ENCODE data around the gene TCP11.

TCP11 gene

DNA sequence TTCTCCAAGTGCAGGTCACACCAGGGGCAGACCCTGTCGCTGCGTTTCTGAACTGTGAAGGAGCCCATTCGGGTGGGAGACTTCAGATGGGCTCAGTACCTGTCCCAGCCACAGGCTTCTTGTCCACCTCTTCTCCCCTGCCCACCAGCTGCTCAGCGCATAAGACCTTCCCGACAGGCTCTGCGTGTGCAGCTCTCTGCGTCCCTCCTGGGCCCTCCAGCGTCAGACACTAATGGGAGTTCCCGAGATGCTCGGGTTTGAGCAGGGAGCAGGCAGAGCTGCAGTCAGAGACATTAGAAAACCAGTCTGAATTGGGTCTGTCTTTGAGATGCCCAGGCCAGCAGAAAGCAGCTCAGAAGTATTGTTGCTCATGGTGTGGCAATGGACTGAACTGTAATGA is 50.4 kb downstream of the TCP11 start:
- DNase-seq, result no peak

- DNase-seq, result peak; percentile 96
Measured at GRCh38 chr6:35089935-35090505, 51.1 kb downstream of the TCP11 start.

GRCh38 chr6:35089216-35089934 is 51.8 kb downstream of the TCP11 start:
- no peak for DNase-seq

DNA sequence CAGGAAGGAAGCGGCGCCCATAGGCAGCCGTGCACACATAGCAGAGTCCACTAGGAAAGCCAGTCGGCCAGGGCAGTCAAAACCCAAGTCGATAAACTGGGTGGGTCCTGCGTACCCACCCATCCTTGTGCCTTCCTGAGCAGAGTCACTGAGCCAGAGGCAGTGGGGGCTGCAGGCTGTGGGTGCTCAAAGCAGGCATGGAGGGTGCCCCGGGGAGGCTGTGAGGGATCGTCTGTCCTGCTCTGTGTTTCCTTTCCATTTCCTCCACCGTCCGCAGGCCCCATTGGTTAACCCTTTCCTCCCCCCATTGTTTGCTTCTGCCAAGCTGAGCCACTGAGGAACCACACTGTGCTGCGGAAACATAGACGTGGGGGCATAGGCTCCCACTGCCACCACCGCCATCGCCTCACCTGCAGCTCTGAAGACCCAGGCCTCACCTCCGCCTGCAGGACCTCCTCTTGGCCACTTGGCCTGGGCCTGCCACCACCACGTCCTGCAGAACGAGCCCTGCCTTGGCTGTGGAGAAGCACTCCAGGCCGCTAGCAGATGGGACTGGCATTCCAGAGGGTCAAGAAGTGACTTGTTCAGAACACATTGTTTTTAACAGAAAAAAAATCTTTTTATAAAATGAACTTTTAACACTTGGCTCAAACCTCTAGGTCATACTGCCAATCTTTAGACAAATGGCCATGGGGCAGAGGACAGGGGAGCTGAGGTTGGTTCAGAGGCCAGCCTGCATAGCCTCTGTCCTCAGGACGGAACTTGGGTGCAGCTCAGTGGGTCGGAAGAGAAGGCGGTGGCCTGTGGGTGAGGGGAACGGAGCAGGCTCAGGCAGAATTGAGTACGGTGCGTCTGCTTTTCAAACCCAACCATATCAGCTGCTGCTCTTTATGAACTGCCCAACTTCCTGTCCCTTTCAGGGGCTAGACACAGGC is 52.6 kb downstream of the TCP11 start:
- no peak for DNase-seq

GRCh38 chr6:35087361-35088280 is 53.5 kb downstream of the TCP11 start:
- DNase-seq, result no peak

- no peak for DNase-seq
Measured at GRCh38 chr6:35086636-35087360, 54.3 kb downstream of the TCP11 start.

DNA sequence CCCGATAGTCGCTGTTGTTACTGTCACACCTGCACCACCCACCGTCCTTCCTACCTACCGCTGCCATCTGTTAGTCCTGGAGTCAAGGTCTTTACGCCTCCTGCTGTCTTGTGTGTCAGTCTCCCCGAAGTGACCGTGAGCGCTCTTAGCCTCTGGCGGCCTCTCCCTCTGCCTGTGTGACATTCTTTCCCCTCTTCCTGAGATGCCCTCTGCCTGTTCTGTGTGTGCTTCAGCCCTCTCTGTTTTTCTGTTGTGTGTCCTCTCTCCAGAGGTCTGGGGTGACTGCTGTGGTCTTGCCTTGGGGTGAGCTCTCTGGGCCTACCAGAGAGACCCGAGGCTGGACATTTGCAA is 54.9 kb downstream of the TCP11 start:
- DNase-seq, result no peak

GRCh38 chr6:35085359-35086281 is 55.5 kb downstream of the TCP11 start:
- no peak for DNase-seq

DNA sequence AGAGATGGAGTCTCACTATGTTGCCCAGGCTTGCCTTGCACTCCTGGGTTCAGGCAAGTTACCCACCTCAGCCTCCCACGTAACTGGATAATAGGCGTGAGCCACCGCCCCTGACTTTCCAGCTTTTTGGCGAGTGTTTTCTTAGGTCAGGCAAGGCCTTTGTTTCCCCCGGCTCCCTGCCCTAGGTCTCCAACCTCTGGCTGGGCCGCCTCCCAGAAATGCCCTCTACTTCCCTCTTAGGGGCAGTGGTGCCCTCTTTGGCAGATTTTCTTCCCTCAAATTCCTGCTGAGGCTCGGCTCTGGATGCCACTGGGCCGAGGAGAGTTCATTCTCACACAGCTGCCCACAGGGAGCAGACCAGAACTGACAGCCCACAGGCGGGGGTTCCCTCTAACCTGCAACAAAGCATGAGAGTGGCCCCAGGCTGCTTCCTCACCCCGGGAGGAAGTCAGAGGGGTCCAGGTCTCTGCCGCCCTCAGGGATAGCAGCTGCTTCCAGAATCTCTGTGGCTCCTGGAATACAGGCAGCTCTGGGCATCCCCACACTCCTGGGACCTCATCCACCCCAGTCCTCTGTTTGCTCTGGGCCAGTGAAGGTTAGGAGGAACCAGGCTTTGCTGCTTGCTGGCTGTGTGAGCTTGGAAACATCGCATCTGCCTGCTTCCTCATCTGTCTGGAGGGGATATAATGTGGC is 56.5 kb downstream of the TCP11 start:
- no peak for DNase-seq

- no peak for DNase-seq
Measured at GRCh38 chr6:35084041-35084491, 57.1 kb downstream of the TCP11 start.

GRCh38 chr6:35083507-35083906 is 57.6 kb downstream of the TCP11 start:
- DNase-seq, result no peak

DNA sequence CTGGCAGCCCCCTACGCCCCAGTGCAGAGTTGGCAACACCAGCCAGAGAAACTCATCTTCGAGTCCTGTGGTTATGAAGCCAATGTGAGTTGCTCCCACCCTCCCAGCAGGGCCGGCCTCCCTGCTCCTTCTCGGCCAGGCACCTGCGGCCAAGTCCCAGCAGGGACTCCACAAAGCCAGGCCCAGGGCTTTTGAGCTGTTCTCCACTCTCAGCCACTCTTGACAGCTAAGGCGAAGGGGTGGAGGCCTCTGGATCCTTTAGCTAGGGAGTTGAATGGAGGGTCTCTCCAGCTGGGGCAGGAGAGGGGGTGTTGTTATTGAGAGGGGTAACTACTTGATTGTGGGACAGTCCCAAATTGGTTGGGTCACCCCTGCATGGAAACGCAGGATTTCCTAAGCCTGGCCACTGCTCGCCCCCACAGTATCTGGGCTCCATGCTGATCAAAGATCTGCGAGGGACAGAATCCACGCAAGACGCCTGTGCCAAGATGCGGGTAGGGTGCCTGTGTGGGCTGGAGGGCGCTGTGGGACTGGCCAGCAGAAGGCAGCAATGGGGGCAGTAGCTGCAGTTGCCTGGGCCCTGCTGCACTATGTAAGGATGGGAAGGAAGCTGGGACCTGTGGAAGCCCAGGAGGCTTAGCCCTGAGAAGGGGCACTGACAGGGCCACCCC is 58.3 kb downstream of the TCP11 start:
- no peak for DNase-seq

DNA sequence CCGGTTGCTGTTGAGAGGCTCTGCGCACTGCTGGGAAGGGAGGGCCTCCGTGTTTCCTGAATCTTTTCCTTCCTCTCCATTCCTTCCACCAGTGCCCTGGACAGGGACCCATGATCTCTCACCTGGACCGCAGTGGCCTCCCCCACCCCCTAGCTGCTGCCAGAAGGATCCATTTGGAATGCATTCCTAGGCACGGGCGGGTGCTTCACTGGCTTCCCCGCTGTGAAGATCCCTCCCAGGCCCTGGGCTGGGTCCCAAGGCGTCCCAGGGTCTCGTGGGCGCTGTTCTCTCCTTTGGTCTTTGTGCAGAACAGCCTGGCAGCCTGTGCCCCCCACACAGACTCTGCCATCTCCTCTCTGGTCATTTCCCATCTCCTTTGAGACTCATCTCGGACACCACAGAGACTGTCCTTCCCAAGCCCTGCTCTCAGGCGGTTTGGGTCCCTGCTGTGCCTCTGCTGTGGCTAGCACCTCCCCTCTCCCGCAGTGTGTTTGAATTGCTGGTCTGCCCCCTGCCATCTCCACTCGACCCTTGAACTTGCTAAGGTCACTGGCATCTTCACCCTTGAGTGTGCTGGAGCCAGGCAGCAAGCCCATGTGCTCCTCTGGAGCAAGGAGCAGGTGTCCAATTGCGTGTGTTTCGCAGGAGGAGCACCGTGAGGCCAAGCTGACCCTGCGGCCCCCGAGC is 59.0 kb downstream of the TCP11 start:
- no peak for DNase-seq

GRCh38 chr6:35081426-35081851 is 59.7 kb downstream of the TCP11 start:
- DNase-seq, result peak; percentile 60

DNA sequence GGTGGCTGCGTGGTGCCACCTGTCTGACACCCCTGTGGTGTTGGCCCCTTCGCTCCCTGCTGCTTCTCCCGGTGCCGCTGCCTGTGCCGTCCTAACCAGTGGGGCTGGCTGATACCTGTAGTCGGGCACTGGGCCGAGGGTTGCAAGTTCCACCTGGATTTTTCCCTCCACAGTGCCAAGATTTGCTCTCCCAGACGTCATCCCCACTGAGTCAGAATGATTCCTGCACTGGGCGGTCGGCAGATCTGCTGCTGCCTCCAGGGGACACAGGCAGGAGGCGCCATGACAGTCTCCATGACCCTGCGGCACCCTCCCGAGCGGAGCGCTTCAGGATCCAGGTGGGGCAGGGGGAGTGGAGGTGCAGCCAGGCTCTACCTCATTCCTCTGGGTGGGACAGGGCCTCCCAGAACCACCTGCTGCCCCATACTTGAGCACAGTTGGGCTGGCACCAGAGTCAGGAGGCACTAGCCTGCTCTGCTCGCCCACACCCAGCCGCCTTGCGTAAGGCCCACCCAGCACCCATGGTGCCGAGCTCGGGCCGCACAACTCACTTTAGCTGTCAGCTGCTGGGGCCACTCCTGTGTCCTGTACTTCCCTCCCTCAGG is 60.2 kb downstream of the TCP11 start:
- no peak for DNase-seq

DNA sequence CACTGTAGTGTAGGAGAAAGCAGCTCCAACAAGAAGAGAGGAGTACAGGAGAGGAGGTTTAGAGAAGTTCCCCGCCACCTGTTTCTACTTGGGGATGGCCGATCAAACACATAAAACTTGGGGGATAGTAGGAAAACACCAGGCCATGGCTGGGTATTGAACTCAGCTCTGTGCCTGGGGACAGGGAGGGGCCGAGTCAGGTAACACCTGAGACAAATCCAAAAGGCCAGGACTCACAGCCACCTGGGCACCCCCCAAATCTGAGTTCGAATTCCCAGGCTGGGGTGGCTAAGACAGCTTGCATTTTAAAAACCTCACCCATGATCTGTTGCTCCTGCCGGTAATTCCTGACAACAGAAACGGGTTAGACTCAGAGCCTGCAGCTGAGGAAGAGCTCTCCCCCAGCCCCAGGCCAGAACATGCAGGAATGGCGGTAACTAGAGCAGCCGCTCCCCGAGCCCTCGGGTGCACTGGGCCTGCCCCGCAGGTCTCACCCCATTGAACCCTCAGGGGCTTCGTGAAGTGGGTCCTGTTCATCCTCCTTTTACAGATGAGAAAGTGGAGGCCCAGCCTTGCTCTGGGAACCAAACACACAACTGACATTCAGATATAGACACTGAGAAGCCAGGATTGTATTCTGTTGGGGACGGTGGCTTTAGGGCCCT is 61.0 kb downstream of the TCP11 start:
- DNase-seq, result no peak

- DNase-seq, result no peak
Measured at GRCh38 chr6:35079311-35080000, 61.7 kb downstream of the TCP11 start.
